HL-60 (cell line): Measurements from ENCODE around the gene PRM1.

Experiments
- DNase-seq, 2 experiments: peaks; one replicate each; pipeline ENCODE4 v3.0.0-alpha.2; 2010 to 2020; ENCODE audit warnings: low read depth in 1 of 2, low spot score in 1 of 2
- H3K27ac ChIP-seq: fragments of 250-450 bp; sonication (Bioruptor Pico); replicated peaks from 2 replicates; pipeline ENCODE4 v1.5.1; 2020; ENCODE audit warnings: mild to moderate bottlenecking, moderate library complexity
- H3K27me3 ChIP-seq: fragments of 250-450 bp; sonication (Bioruptor Pico); 2 replicates; pipeline ENCODE4 v1.5.1; 2021; ENCODE audit warnings: mild to moderate bottlenecking, moderate library complexity; ENCODE audit not compliant: insufficient read depth, poor library complexity, severe bottlenecking
- H3K4me3 ChIP-seq: replicated peaks from 2 replicates; pipeline ENCODE4 v1.5.1; 2011; ENCODE audit warnings: mild to moderate bottlenecking, control low read depth, low read length; ENCODE audit not compliant: insufficient read depth
- GABPA ChIP-seq: IDR thresholded peaks from 2 replicates; pipeline ENCODE4 v1.6.1; 2012; ENCODE audit warnings: low read depth
- POLR2AphosphoS5 ChIP-seq: IDR thresholded peaks from 2 replicates; pipeline ENCODE4 v1.6.1; 2012; ENCODE audit warnings: low read depth
- REST ChIP-seq: IDR thresholded peaks from 2 replicates; pipeline ENCODE4 v1.6.1; 2012; ENCODE audit warnings: low read depth; ENCODE audit not compliant: insufficient replicate concordance
- SPI1 ChIP-seq: IDR thresholded peaks from 2 replicates; pipeline ENCODE4 v1.6.1; 2012; ENCODE audit warnings: low read depth, mild to moderate bottlenecking, borderline replicate concordance
- TF ChIP-seq, protein P1 (sequence below): IDR thresholded peaks from one replicate; pipeline ENCODE4 v1.5.1; 2011; ENCODE audit warnings: low read length, control low read depth, inconsistent platforms; ENCODE audit not compliant: insufficient read depth

The PRM1 gene

DNA sequence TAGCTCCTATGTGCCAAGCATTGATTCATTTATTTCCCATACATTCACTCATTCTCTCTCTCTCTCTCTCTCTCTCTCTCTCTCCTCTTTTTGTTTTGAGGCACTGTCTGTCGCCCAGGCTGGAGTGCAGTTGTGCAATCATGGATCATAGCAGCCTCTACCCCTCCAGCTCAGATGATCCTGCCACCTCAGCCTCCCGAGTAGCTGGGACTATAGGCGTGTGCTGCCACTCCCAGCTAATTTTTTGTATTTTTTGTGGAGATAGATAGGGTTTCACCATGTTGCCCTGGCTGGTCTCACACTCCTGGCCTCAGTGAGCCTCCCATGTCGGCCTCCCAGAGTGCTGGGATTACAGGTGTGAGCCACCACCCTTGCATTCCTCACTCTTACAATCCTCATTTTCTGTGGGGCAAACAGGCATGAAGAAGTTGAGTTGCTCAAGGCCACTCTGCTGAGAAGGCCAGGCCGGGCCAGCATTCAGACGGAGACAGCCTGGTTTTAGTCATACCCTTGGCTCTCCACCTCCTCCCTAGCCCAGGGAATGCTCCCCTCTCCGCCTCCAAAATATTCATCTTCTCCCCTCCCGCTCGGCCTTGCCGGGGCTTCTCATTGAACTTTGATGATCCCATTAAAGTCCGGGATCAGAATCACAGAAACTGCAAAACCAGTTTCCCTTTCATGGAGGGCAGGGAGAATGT lies 4.1 kb downstream of the PRM1 start:
- TF ChIP-seq GABPA: no peak
- TF ChIP-seq REST: no peak
- TF ChIP-seq SPI1: no peak
- TF ChIP-seq POLR2AphosphoS5: no peak
- TF ChIP-seq, protein P1, sequence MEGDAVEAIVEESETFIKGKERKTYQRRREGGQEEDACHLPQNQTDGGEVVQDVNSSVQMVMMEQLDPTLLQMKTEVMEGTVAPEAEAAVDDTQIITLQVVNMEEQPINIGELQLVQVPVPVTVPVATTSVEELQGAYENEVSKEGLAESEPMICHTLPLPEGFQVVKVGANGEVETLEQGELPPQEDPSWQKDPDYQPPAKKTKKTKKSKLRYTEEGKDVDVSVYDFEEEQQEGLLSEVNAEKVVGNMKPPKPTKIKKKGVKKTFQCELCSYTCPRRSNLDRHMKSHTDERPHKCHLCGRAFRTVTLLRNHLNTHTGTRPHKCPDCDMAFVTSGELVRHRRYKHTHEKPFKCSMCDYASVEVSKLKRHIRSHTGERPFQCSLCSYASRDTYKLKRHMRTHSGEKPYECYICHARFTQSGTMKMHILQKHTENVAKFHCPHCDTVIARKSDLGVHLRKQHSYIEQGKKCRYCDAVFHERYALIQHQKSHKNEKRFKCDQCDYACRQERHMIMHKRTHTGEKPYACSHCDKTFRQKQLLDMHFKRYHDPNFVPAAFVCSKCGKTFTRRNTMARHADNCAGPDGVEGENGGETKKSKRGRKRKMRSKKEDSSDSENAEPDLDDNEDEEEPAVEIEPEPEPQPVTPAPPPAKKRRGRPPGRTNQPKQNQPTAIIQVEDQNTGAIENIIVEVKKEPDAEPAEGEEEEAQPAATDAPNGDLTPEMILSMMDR: no peak

GRCh38 chr16:11276143-11276895 lies 4.8 kb downstream of the PRM1 start, which contains the start of gene PRM2:
PRM2 (minus strand) TSS chr16:11276480; CDS start chr16:11276370, 110 bp downstream.
- TF ChIP-seq SPI1 (no peak), REST (no peak), GABPA (no peak), POLR2AphosphoS5 (no peak)
- TF ChIP-seq, protein P1: no peak
- DNase-seq: no peak

More for the DNA sequence above, 4.1 kb downstream of the PRM1 start:
- Histone ChIP-seq H3K27ac (no peak overlapping the region), H3K27me3 (no peaks in the 10 kb centered on the region), H3K4me3 (no peak overlapping the region)
- DNase-seq: no peak

GRCh38 chr16:11274964-11275363 lies 6.2 kb downstream of the PRM1 start:
- no peak for TF ChIP-seq GABPA
- no peak for TF ChIP-seq REST
- TF ChIP-seq, protein P1: no peak
- TF ChIP-seq POLR2AphosphoS5: no peak
- no peak for TF ChIP-seq SPI1
- H3K4me3 ChIP-seq: no peak overlapping the region
- H3K27ac ChIP-seq: no peak overlapping the region

More at GRCh38 chr16:11276143-11276895, 4.8 kb downstream of the PRM1 start, which contains the start of gene PRM2:
- Histone ChIP-seq H3K27ac (no peak within 1 kb of the TSS), H3K27me3 (no peaks in the 10 kb centered on the region), H3K4me3 (no peak within 1 kb of the TSS)

More at GRCh38 chr16:11274964-11275363, 6.2 kb downstream of the PRM1 start:
- H3K27me3 ChIP-seq: no peaks in the 10 kb centered on the region
- DNase-seq: no peak
